Measurements from ENCODE around the gene RELCH. TPM values are rescaled to one million over a fixed set of nuclear protein-coding genes. Genes with fewer than 3 reads are reported as not detected.

RELCH gene
- total and polyA plus RNA-seq, 2 of the 13 experiments (the other 11 are each of a cell fraction or from before 2014, with no cell fraction given) = 5.6 to 31.7 TPM

DNA sequence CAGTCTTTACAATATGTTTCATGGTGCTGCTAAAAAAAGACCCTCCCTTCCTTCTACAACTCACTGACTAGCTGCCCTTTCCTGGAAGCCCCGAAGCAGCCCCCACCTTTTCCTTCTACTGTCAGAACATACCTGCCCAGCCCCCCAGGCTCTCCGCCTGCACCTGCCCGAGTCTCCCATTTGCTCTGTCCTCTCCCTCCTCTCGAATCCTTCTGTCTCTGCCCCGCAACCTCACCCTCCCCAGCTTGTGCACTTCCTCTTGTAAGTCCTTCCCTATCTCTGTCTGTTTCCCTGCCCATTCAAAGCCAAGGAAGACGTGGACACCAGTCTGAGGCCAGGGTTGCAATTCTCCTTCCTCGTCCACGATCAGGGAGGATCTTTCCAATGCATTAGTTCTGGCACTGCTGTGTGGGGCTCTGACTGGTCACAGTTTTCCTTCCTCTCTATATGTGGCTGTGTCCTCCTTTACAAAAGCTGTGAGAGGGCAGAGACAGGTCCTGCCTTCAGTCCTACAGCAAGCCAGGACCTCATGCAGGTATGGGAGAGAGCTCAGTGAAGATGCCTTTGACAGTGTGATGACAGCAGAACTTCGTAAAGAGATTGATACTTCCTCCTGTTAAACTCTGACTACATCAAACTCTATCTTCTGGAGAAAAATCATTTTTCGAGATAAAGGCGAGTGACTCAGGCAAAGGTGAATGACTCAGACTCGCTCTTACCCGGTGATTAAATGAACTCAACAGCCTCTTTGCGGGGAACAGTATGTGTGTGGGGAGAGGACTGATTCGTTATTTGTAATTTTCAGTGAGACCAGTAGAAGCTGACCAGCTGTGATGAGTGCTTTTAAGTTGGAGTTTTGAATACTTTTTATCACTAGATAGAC lies 152.3 kb downstream of the RELCH start (continued):
- TF ChIP-seq GRHL1 (CRISPR knock-in tag; conservative IDR thresholded peaks at IDR 0.05) = no peak
- no peak for TF ChIP-seq PCBP2 (optimal IDR thresholded peaks at IDR 0.05; ENCODE audit: low read depth, low read length, poor library complexity, severe bottlenecking)
- TF ChIP-seq, protein P1, sequence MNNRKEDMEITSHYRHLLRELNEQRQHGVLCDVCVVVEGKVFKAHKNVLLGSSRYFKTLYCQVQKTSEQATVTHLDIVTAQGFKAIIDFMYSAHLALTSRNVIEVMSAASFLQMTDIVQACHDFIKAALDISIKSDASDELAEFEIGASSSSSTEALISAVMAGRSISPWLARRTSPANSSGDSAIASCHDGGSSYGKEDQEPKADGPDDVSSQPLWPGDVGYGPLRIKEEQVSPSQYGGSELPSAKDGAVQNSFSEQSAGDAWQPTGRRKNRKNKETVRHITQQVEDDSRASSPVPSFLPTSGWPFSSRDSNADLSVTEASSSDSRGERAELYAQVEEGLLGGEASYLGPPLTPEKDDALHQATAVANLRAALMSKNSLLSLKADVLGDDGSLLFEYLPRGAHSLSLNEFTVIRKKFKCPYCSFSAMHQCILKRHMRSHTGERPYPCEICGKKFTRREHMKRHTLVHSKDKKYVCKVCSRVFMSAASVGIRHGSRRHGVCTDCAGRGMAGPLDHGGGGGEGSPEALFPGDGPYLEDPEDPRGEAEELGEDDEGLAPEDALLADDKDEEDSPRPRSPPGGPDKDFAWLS (CRISPR knock-in tag; IDR thresholded peaks at IDR 0.05; ENCODE audit: borderline replicate concordance) = no peak

DNA sequence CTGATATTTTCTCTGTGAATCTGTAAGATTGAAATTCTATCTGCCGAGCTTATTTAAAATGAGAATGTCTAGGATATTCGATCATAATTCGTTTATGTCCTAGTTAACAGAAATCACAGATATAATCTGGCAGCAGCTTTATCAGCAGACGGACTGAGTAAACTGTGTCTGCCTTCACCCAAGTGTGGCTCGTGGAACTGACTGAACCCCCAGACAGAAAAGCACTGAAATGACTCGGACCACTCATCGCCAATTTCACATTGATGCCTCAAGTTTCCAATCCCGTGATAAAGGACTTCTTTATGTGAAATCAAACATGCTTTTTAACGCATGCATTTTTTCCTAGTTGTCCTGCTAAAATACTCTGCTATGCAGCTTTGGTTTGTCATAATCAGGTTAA lies 153.9 kb downstream of the RELCH start:
- H3K4me3 ChIP-seq (replicated peaks in 1 of 3; ENCODE audit: insufficient read depth in 1 of 3, low read depth in 2 of 3, low read length in 3 of 3) = no peak overlapping the region
- H3K36me3 ChIP-seq (replicated peaks in 1 of 2; ENCODE audit: control insufficient read depth in 1 of 2, insufficient read depth in 2 of 2, low read length in 2 of 2) = no peaks in the 10 kb centered on the region; a peak in 1 of 5 replicates
- H3K4me1 ChIP-seq (ENCODE audit: insufficient read depth, low read length) = no peaks in the 10 kb centered on the region
- WGBS (ENCODE audit: low lambda C conversion rate) = 89% methylated on average over 9 of the region's 9 CpGs
- no TSS peak for BruUV-seq (replicated peaks)
- ChIA-PET POLR2A (no interaction called here), CTCF (ENCODE audit: low intra/inter-chr PET ratio, low total read pairs) (no interaction called here)
- ATAC-seq (no peak), DNase-seq (ENCODE audit: low spot score) (no peak), FAIRE-seq (no peak)
- TF ChIP-seq ARID5B (CRISPR knock-in tag; IDR thresholded peaks at IDR 0.05) (no peak), HES4 (CRISPR knock-in tag; IDR thresholded peaks at IDR 0.05; ENCODE audit: borderline replicate concordance) (no peak), ZNF83 (CRISPR knock-in tag; IDR thresholded peaks at IDR 0.05; ENCODE audit: borderline replicate concordance) (no peak)
- no peaks in the 10 kb centered on the region for H3K27me3 ChIP-seq (ENCODE audit: control insufficient read depth in 1 of 2, insufficient read depth in 2 of 2, low read length in 2 of 2)
- H3K9ac ChIP-seq (ENCODE audit: insufficient read depth, low read depth, low read length) = no peak overlapping the region
- no peaks in the 10 kb centered on the region for H3K79me2 ChIP-seq (ENCODE audit: insufficient read depth, low read length)
- no peak overlapping the region for H3K4me2 ChIP-seq (ENCODE audit: low read depth, low read length)
- no peak overlapping the region for H3K27ac ChIP-seq (ENCODE audit: extremely low read length, insufficient read depth, low read length)
- H3K9me3 ChIP-seq (ENCODE audit: low read length) = no peaks in the 10 kb centered on the region
- intact Hi-C loops (cut with micrococcal nuclease; ENCODE audit: unreplicated experiment) (no loop called here), in situ Hi-C loops (cut with HindIII; ENCODE audit: extremely low pct_ligation_motif_present, low pct_unique_long_range_greater_than_20kb) (no loop called here)
- no peak overlapping the region for H2AFZ ChIP-seq (ENCODE audit: low read length)
- H4K20me1 ChIP-seq (ENCODE audit: insufficient read depth, low read length) = no peaks in the 10 kb centered on the region
